HepG2 (cell line): ENCODE measurements around the gene MTSS2. TPM values are rescaled to one million over a fixed set of nuclear protein-coding genes. Genes with fewer than 3 reads are reported as not detected.

Experiments used
- CSRNP2 ChIP-seq: sonication (generic); formaldehyde crosslinking; conservative IDR thresholded peaks from 2 replicates; pipeline ENCODE4 v1.8.0; 2022; ENCODE audit warnings: low read depth, missing genetic modification reagents
- GPBP1L1 ChIP-seq: sonication (generic); formaldehyde crosslinking; IDR thresholded peaks from 2 replicates; pipeline ENCODE4 v1.5.0; 2020; ENCODE audit warnings: mild to moderate bottlenecking, missing genetic modification reagents
- MTA1 ChIP-seq: sonication (generic); formaldehyde crosslinking; IDR thresholded peaks from 2 replicates; pipeline ENCODE4 v1.4.0; 2020; ENCODE audit warnings: missing genetic modification reagents, mild to moderate bottlenecking, borderline replicate concordance
- MTF2 ChIP-seq: sonication (generic); formaldehyde crosslinking; IDR thresholded peaks from 2 replicates; pipeline ENCODE4 v1.5.0; 2020; ENCODE audit warnings: missing genetic modification reagents, borderline replicate concordance
- PRDM10 ChIP-seq: sonication (generic); formaldehyde crosslinking; IDR thresholded peaks from 2 replicates; pipeline ENCODE4 v1.4.0; 2020; ENCODE audit warnings: low read depth, missing genetic modification reagents
- RFX1 ChIP-seq: fragments of 450-650 bp; IDR thresholded peaks from 2 replicates; pipeline ENCODE4 v1.6.1; 2017
- SALL1 ChIP-seq: sonication (generic); formaldehyde crosslinking; IDR thresholded peaks from 2 replicates; pipeline ENCODE4 v1.8.0; 2022; ENCODE audit warnings: mild to moderate bottlenecking, missing genetic modification reagents
- SIN3A ChIP-seq: IDR thresholded peaks from 2 replicates; pipeline ENCODE4 v1.6.1; 2011; ENCODE audit warnings: low read depth, mild to moderate bottlenecking, control low read depth, low read length, borderline replicate concordance
- ZNF230 ChIP-seq: sonication (generic); formaldehyde crosslinking; IDR thresholded peaks from 2 replicates; pipeline ENCODE4 v1.4.0; 2020; ENCODE audit warnings: mild to moderate bottlenecking, missing genetic modification reagents
- ZNF629 ChIP-seq: sonication (generic); formaldehyde crosslinking; conservative IDR thresholded peaks from 2 replicates; pipeline ENCODE4 v1.5.0; 2020; ENCODE audit warnings: missing genetic modification reagents
- ZNF639 ChIP-seq: conservative IDR thresholded peaks from 2 replicates; pipeline ENCODE4 v1.6.1; 2018; ENCODE audit warnings: missing genetic modification reagents
- ZNF670 ChIP-seq: sonication (generic); formaldehyde crosslinking; IDR thresholded peaks from 2 replicates; pipeline ENCODE4 v1.8.0; 2022; ENCODE audit warnings: mild to moderate bottlenecking, missing genetic modification reagents, borderline replicate concordance
- ZNF674 ChIP-seq: sonication (generic); formaldehyde crosslinking; IDR thresholded peaks from 2 replicates; pipeline ENCODE4 v1.5.0; 2020; ENCODE audit warnings: low read depth, mild to moderate bottlenecking, missing genetic modification reagents
- polyA plus RNA-seq, 8 experiments: library from polyadenylated mRNA; depleted of rRNA in 3 of 8; stranded (reverse) in 7 of 8; unstranded in 1 of 8; fragments of >200 nt; fragmentation: Illumina TruSeq in 4 of 8; extraction: Trizol in 4 of 8; gene quantifications; 2 replicates each; pipeline versions ENCODE4 v1.2.1 to v1.2.3, GENCODE V29; 2011 to 2016; ENCODE audit warnings: low read depth in 4 of 8, missing spikeins in 1 of 8, mixed read lengths in 1 of 8; ENCODE audit not compliant: insufficient read depth in 1 of 8
- total RNA-seq, 5 experiments: library from RNA; depleted of rRNA; stranded (reverse); fragments of >200 nt; fragmentation: Illumina TruSeq; extraction: Trizol; gene quantifications; 2 replicates each; pipeline ENCODE4 v1.2.3, GENCODE V29; 2016; ENCODE audit warnings: low read depth in 1 of 5

MTSS2 gene
- total and polyA plus RNA-seq, 2 of the 13 experiments (the other 11 are each of a cell fraction or from before 2014, with no cell fraction given), result 132 to 242 TPM

GRCh38 chr16:70646260-70647241 lies 39.3 kb downstream of the MTSS2 start, which contains the start of gene IL34 (continued):
- TF ChIP-seq MTA1 (CRISPR knock-in tag) (peak; percentile 20; the same call in 1 of the 2 replicates), SALL1 (CRISPR knock-in tag) (peak; percentile 16; the same call in 1 of the 2 replicates), ZNF674 (CRISPR knock-in tag) (no peak), ZNF670 (CRISPR knock-in tag) (no peak), MTF2 (CRISPR knock-in tag) (no peak), SIN3A (no peak), ZNF639 (no peak), CSRNP2 (CRISPR knock-in tag) (no peak), ZNF230 (no peak), RFX1 (peak; percentile 58; the same call in 1 of the 2 replicates), GPBP1L1 (no peak), ZNF629 (CRISPR knock-in tag) (no peak), PRDM10 (CRISPR knock-in tag) (0 out of 2 replicates have a peak, but pooled peaks have one; percentile 28)
